ENCODE measurements around the gene ARMC7. TPM values are rescaled to one million over a fixed set of nuclear protein-coding genes. Genes with fewer than 3 reads are reported as not detected.

Gene ARMC7
- total RNA-seq, 1 experiment from 2014 or later = 19.2 TPM

DNA sequence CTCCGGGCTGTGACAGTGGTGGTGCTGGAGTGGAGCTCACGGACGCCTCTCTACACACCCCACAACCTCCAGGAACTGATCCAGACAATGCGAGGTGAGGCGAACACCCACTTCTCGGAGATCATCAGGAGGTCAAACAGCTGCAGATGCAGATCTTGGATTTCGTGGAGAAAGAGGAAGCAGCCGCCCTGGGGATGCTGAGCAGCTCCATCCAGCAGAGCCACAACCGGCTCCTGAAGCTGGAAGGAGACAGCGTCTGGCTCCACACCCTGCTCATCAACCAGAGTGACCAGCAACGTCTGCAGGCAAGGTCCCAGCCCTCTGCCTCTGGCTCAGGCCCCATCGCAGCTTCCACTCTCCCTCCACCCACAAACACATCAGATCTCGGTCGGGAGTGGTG, 35.2 kb upstream of the ARMC7 start:
- POLR2A ChIA-PET (ENCODE audit: unreplicated experiment) = no interaction called here
- H3K9me2 ChIP-seq (ENCODE audit: insufficient read depth) = no peaks in the 10 kb centered on the region

DNA sequence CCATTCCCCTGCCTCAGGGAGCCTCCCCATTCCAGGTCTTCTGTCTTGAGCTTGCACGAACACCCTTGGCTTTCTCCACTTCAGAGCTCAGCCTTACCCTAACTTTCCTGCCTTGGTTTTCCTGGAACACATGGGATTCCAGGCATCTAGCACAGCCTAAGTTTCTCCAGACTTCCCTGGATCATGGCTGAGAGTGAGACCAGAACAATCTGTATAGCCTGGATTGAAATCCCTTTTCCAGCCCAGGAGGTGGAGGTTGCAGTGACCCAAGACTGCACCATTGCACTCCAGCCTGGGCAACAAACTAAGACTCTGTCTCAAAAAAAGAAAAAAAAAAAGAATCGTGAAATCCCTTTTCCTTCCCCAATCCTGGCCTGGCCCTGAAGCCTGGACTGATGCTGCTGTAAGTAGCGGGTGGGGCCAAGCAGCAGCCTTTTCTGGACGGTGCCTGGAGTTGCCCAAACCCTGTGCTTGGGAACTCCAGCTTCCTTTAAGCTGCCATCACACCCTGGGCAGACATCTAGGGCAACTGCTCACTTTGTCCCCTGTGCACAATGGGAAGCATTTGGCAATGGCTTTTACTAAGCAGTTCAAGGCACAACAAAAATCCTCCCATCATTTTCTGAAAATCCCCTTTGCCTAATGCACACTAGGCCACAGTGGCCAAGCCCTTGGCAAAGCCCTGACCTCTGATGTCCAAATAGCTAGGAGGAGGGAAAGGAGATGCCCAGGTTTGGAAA, 34.0 kb upstream of the ARMC7 start:
- DNase-seq = no peak
- ChIA-PET POLR2A (ENCODE audit: unreplicated experiment) (no interaction called here), CTCF (interaction anchor here (0.6 to 1.0 kb wide), 2 partner anchors 38 to 112 kb away, joined by 3 to 6 read pairs; no protein-coding TSS in a partner anchor)
- no peak overlapping the region for H3K4me2 ChIP-seq
- H3K27ac ChIP-seq = no peak overlapping the region
- no peaks in the 10 kb centered on the region for H3K9me2 ChIP-seq (ENCODE audit: insufficient read depth)
- BruUV-seq (replicated peaks) = no TSS peak
- H3K4me1 ChIP-seq (replicated peaks; ENCODE audit: insufficient read depth) = peaks cover 27% of the 10 kb centered on the region
- no peak overlapping the region for H2AFZ ChIP-seq
- no peaks in the 10 kb centered on the region for H3K9me3 ChIP-seq (ENCODE audit: insufficient read depth, low read depth)
- no peak overlapping the region for H3K4me3 ChIP-seq
- peaks cover 36% of the 10 kb centered on the region for H3F3A ChIP-seq (ENCODE audit: insufficient read depth, low read depth)
- TF ChIP-seq, protein P1, sequence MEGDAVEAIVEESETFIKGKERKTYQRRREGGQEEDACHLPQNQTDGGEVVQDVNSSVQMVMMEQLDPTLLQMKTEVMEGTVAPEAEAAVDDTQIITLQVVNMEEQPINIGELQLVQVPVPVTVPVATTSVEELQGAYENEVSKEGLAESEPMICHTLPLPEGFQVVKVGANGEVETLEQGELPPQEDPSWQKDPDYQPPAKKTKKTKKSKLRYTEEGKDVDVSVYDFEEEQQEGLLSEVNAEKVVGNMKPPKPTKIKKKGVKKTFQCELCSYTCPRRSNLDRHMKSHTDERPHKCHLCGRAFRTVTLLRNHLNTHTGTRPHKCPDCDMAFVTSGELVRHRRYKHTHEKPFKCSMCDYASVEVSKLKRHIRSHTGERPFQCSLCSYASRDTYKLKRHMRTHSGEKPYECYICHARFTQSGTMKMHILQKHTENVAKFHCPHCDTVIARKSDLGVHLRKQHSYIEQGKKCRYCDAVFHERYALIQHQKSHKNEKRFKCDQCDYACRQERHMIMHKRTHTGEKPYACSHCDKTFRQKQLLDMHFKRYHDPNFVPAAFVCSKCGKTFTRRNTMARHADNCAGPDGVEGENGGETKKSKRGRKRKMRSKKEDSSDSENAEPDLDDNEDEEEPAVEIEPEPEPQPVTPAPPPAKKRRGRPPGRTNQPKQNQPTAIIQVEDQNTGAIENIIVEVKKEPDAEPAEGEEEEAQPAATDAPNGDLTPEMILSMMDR (conservative IDR thresholded peaks at IDR 0.05) = no peak
- TF ChIP-seq EZH2 (IDR thresholded peaks at IDR 0.05; ENCODE audit: low read depth) = no peak
- H3K79me2 ChIP-seq (ENCODE audit: low read depth) = no peaks in the 10 kb centered on the region
- H3K36me3 ChIP-seq (ENCODE audit: low read depth) = no peaks in the 10 kb centered on the region
- no peaks in the 10 kb centered on the region for H3K27me3 ChIP-seq (ENCODE audit: insufficient read depth, low read depth)
- intact Hi-C loops (cut with micrococcal nuclease; ENCODE audit: unreplicated experiment) = no loop called here
- H4K20me1 ChIP-seq (ENCODE audit: insufficient read depth) = no peaks in the 10 kb centered on the region

More for the DNA sequence above, 35.2 kb upstream of the ARMC7 start:
- Histone ChIP-seq H3K4me2 (no peak overlapping the region), H3K27me3 (ENCODE audit: insufficient read depth, low read depth) (no peaks in the 10 kb centered on the region), H2AFZ (no peak overlapping the region), H3K36me3 (ENCODE audit: low read depth) (no peaks in the 10 kb centered on the region), H3K9me3 (ENCODE audit: insufficient read depth, low read depth) (no peaks in the 10 kb centered on the region), H3K27ac (no peak overlapping the region), H3K4me3 (no peak overlapping the region), H3F3A (ENCODE audit: insufficient read depth, low read depth) (peaks cover 28% of the 10 kb centered on the region), H3K4me1 (replicated peaks; ENCODE audit: insufficient read depth) (peaks cover 20% of the 10 kb centered on the region), H3K79me2 (ENCODE audit: low read depth) (no peaks in the 10 kb centered on the region), H4K20me1 (ENCODE audit: insufficient read depth) (no peaks in the 10 kb centered on the region)
- DNase-seq = no peak
- TF ChIP-seq, protein P1 (conservative IDR thresholded peaks at IDR 0.05) = no peak
- TF ChIP-seq EZH2 (IDR thresholded peaks at IDR 0.05; ENCODE audit: low read depth) = no peak
- CTCF ChIA-PET = interaction anchor here (0.6 kb wide), 1 partner anchor 19 kb away, joined by 3 read pairs; no protein-coding TSS in a partner anchor
- no TSS peak for BruUV-seq (replicated peaks)
- intact Hi-C loops (cut with micrococcal nuclease; ENCODE audit: unreplicated experiment) = no loop called here

GRCh38 chr17:75077072-75077495, 32.7 kb upstream of the ARMC7 start:
- Histone ChIP-seq H3K9me2 (ENCODE audit: insufficient read depth) (no peaks in the 10 kb centered on the region), H3K27me3 (ENCODE audit: insufficient read depth, low read depth) (no peaks in the 10 kb centered on the region), H3K4me3 (no peak overlapping the region), H3K36me3 (ENCODE audit: low read depth) (no peaks in the 10 kb centered on the region), H3K27ac (no peak overlapping the region), H3K4me2 (no peak overlapping the region), H3K9me3 (ENCODE audit: insufficient read depth, low read depth) (no peaks in the 10 kb centered on the region), H3K79me2 (ENCODE audit: low read depth) (no peaks in the 10 kb centered on the region), H3K4me1 (replicated peaks; ENCODE audit: insufficient read depth) (peaks cover 29% of the 10 kb centered on the region), H3F3A (ENCODE audit: insufficient read depth, low read depth) (peaks cover 43% of the 10 kb centered on the region), H2AFZ (no peak overlapping the region), H4K20me1 (ENCODE audit: insufficient read depth) (no peaks in the 10 kb centered on the region)
- intact Hi-C loops (cut with micrococcal nuclease; ENCODE audit: unreplicated experiment) = no loop called here
- DNase-seq = no peak
- ChIA-PET POLR2A (ENCODE audit: unreplicated experiment) (interaction anchor here (0.6 kb wide), 1 partner anchor 11 kb away, joined by 3 read pairs; no protein-coding TSS in a partner anchor), CTCF (interaction anchor here (0.6 to 0.7 kb wide), 2 partner anchors 19 to 126 kb away, joined by 5 to 14 read pairs; no protein-coding TSS in a partner anchor)
- TF ChIP-seq EZH2 (IDR thresholded peaks at IDR 0.05; ENCODE audit: low read depth) = no peak
- TF ChIP-seq, protein P1 (conservative IDR thresholded peaks at IDR 0.05) = no peak
- no TSS peak for BruUV-seq (replicated peaks)
